Activated naive CD8-positive, alpha-beta T cell treated with anti-CD3 and anti-CD28 coated beads, Interleukin-2, amount 10 ng/mL, durations not matched to agents 7 days and 5 days (primary cell): Measurements from ENCODE around the gene SFXN2. TPM values are rescaled to one million over a fixed set of nuclear protein-coding genes. Genes with fewer than 3 reads are reported as not detected.

Experiments
- ATAC-seq: fragments of 150-1000 bp; cut with Tn5 transposase; one replicate; pipeline ENCODE4 v1.10.0; 2021; ENCODE audit warnings: low read depth, moderate library complexity
- POLR2A ChIA-PET: fragments of 350-600 bp; sonication (Branson Sonifier 250); formaldehyde crosslinking; loops from one replicate; lab custom pipeline; 2021; ENCODE audit warnings: antibody characterized with exemption; lab: Charles Lee
- DNase-seq: peaks from one replicate; pipeline ENCODE4 v3.0.0; 2021
- H3K27ac Mint-ChIP-seq: one replicate; pipeline ENCODE4 v1.8.0; 2022; ENCODE audit warnings: mild to moderate bottlenecking, mixed read lengths
- H3K27me3 Mint-ChIP-seq: one replicate; pipeline ENCODE4 v1.8.0; 2022; ENCODE audit warnings: mild to moderate bottlenecking, moderate library complexity, mixed read lengths
- H3K36me3 Mint-ChIP-seq: one replicate; pipeline ENCODE4 v1.8.0; 2021; ENCODE audit warnings: mild to moderate bottlenecking, mixed read lengths
- H3K4me1 Mint-ChIP-seq: one replicate; pipeline ENCODE4 v1.8.0; 2021; ENCODE audit warnings: mixed read lengths
- H3K4me3 Mint-ChIP-seq: one replicate; pipeline ENCODE4 v1.8.0; 2022; ENCODE audit warnings: mild to moderate bottlenecking, moderate library complexity, mixed read lengths
- H3K9me3 Mint-ChIP-seq: one replicate; pipeline ENCODE4 v1.8.0; 2021; ENCODE audit warnings: mixed read lengths
- total RNA-seq, 2 experiments: library from RNA; stranded (reverse); gene quantifications; one replicate each; pipeline ENCODE4 v1.2.3, GENCODE V29; 2021

SFXN2 gene
- total RNA-seq, 2 experiments from 2014 or later, result 19.4 to 21.1 TPM

GRCh38 chr10:102780527-102780808 is 66.0 kb downstream of the SFXN2 start:
- H3K4me1 Mint-ChIP-seq, result peaks cover 32% of the 10 kb centered on the region
- ATAC-seq, result no peak
- no peaks in the 10 kb centered on the region for H3K27me3 Mint-ChIP-seq
- H3K27ac Mint-ChIP-seq, result no peak overlapping the region
- H3K4me3 Mint-ChIP-seq, result no peak overlapping the region
- peaks cover 18% of the 10 kb centered on the region for H3K36me3 Mint-ChIP-seq
- no peak for DNase-seq
- H3K9me3 Mint-ChIP-seq, result no peaks in the 10 kb centered on the region
- POLR2A ChIA-PET, result no interaction called here

- H3K4me3 Mint-ChIP-seq, result no peak overlapping the region
- H3K4me1 Mint-ChIP-seq, result peaks cover 29% of the 10 kb centered on the region
- no peak overlapping the region for H3K27ac Mint-ChIP-seq
- ATAC-seq (no peak), DNase-seq (no peak)
- H3K9me3 Mint-ChIP-seq, result no peaks in the 10 kb centered on the region
- POLR2A ChIA-PET, result interaction anchor here (0.7 kb wide), 1 partner anchor 31 kb away, joined by 5 read pairs; no protein-coding TSS in a partner anchor
- H3K27me3 Mint-ChIP-seq, result no peaks in the 10 kb centered on the region
- H3K36me3 Mint-ChIP-seq, result peaks cover 18% of the 10 kb centered on the region
These were observed 66.9 kb downstream of the SFXN2 start for GRCh38 chr10:102781090-102781920.

- DNase-seq, result no peak
- Mint-ChIP-seq H3K4me3 (no peak overlapping the region), H3K27ac (no peak overlapping the region), H3K36me3 (peaks cover 18% of the 10 kb centered on the region), H3K27me3 (no peaks in the 10 kb centered on the region), H3K9me3 (no peaks in the 10 kb centered on the region), H3K4me1 (peaks cover 23% of the 10 kb centered on the region)
- no peak for ATAC-seq
- POLR2A ChIA-PET, result interaction anchor here (0.7 kb wide), 1 partner anchor 30 kb away, joined by 5 read pairs; no protein-coding TSS in a partner anchor
These were observed 67.6 kb downstream of the SFXN2 start for GRCh38 chr10:102781921-102782557.

DNA sequence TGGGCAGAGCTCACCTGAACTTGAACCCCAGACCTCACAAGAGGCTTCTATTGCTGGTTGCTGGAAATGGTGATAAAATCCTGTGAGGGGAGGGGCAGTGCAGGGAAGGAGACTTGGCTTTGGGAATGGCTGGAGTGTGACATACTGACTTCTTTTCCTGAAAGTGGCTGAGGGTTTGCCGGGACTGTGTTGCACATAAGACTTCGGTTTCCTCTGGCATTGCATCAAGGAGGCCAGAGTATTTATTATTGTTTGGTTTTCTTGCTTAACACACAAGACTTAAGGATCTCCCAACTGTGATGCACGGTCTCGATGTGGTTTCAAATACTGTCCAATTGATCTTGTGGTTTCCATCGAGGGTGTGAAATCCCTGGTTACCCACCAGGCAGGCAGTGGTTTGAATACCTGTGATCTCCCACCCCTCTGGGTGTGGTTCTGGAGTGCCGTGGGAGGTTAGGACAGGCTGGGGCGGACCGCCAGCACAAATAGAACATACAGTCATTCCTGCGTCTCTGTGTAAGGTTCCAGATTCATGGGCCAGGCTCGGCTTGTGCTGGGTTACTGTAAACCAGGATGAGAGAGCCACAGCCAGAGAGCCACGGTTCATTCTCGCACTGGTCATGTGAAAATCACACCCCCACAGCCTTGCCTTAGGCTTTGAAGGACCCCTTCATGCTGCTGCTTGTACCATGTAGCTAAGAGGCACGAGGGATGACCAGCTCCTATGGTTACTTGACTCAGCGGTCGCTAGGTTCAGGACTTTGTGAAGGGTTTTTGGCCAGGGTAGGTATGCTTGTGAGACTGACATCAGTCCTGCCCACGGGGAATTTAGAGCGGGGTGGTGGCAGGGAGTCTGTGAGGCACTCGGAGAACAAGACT is 68.5 kb downstream of the SFXN2 start:
- peaks cover 26% of the 10 kb centered on the region for H3K4me1 Mint-ChIP-seq

DNA sequence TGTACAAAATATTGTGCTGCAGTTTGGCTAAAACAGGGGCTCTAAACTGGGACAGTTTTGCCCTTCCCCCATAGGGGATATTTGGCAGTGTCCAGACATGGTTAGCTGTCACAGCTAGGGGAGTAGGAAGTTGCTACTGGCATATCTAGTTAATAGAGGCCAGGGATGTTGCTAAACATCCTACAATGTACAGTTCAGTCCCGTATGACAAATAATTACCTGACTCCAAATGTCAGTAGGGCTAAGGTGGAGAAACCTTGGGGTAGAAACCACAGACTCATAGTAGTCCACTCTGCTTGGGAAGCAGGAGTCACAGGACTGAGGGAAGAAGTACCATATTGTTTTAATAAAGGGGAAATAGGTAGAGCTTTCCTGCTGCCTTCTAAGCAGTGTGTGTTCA is 69.1 kb downstream of the SFXN2 start:
- peaks cover 25% of the 10 kb centered on the region for H3K4me1 Mint-ChIP-seq
- no peak overlapping the region for H3K4me3 Mint-ChIP-seq
- peaks cover 21% of the 10 kb centered on the region for H3K36me3 Mint-ChIP-seq
- H3K9me3 Mint-ChIP-seq, result no peaks in the 10 kb centered on the region
- no peaks in the 10 kb centered on the region for H3K27me3 Mint-ChIP-seq
- no peak for DNase-seq
- POLR2A ChIA-PET, result no interaction called here
- H3K27ac Mint-ChIP-seq, result no peak overlapping the region
- no peak for ATAC-seq

More for the DNA sequence above, 68.5 kb downstream of the SFXN2 start:
- Mint-ChIP-seq H3K9me3 (no peaks in the 10 kb centered on the region), H3K4me3 (no peak overlapping the region), H3K27me3 (no peaks in the 10 kb centered on the region), H3K36me3 (peaks cover 21% of the 10 kb centered on the region), H3K27ac (no peak overlapping the region)
- POLR2A ChIA-PET, result no interaction called here
- DNase-seq (no peak), ATAC-seq (no peak)

DNA sequence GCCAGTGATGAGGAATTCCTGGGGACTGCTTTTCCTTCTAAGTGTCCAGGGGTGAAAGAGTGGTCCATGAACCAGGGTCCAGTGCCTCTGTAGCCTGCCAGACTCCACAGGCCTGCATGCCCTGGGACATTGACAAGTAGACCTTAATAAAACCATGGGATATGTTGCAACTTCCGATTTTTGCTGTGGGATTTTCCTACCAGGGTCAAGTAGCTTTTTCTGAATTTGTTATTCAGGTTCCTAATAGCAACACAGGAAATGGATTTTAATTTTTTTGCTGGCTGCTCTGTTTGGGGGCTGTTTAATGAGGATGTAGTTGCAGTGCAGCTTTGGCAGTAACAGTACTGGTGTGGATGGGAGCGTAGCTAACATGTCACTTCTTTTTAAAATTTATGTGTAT is 71.4 kb downstream of the SFXN2 start:
- POLR2A ChIA-PET, result no interaction called here

GRCh38 chr10:102791754-102792395 is 77.4 kb downstream of the SFXN2 start:
- Mint-ChIP-seq H3K4me1 (peaks cover 19% of the 10 kb centered on the region), H3K9me3 (peaks cover 1% of the 10 kb centered on the region), H3K36me3 (peaks cover 16% of the 10 kb centered on the region), H3K4me3 (no peak overlapping the region), H3K27me3 (no peaks in the 10 kb centered on the region), H3K27ac (no peak overlapping the region)
- ATAC-seq, result no peak
- POLR2A ChIA-PET, result no interaction called here
- no peak for DNase-seq

More for the DNA sequence above, 71.4 kb downstream of the SFXN2 start:
- no peak overlapping the region for H3K4me3 Mint-ChIP-seq
- no peak for DNase-seq
- ATAC-seq, result no peak
- peaks cover 21% of the 10 kb centered on the region for H3K4me1 Mint-ChIP-seq
- peaks cover 20% of the 10 kb centered on the region for H3K36me3 Mint-ChIP-seq
- no peak overlapping the region for H3K27ac Mint-ChIP-seq
- no peaks in the 10 kb centered on the region for H3K27me3 Mint-ChIP-seq
- H3K9me3 Mint-ChIP-seq, result peaks cover 1% of the 10 kb centered on the region

Other genes starting within 250 kb of the SFXN2 start
- gene ACTR1A, start 211.9 kb upstream of the SFXN2 start, total RNA-seq, result 10 to 100 TPM; 64.8 to 67.6 TPM
- gene SUFU, start 210.7 kb upstream of the SFXN2 start, total RNA-seq, result 10 to 100 TPM; 13.1 to 13.4 TPM
- 10 to 100 TPM; 54.7 to 55.1 TPM for gene TRIM8, start 70.2 kb upstream of the SFXN2 start, total RNA-seq
- 1 to 10 TPM; 4.6 TPM for gene ARL3, start 239 bp upstream of the SFXN2 start, total RNA-seq
- 10 to 100 TPM; 31.0 to 31.4 TPM for gene WBP1L, start 29.3 kb downstream of the SFXN2 start, total RNA-seq
- gene CYP17A1, start 122.8 kb downstream of the SFXN2 start, total RNA-seq, result not detected
- gene BORCS7, start 139.6 kb downstream of the SFXN2 start, total RNA-seq, result 10 to 100 TPM; 11.2 to 12.6 TPM
- gene AS3MT, start 154.8 kb downstream of the SFXN2 start, total RNA-seq, result 1 to 10 TPM; 1.1 to 1.3 TPM
- 10 to 100 TPM; 10.9 to 12.3 TPM for gene CNNM2, start 203.7 kb downstream of the SFXN2 start, total RNA-seq